ENCODE results near the gene KRTAP10-12.

DNA sequence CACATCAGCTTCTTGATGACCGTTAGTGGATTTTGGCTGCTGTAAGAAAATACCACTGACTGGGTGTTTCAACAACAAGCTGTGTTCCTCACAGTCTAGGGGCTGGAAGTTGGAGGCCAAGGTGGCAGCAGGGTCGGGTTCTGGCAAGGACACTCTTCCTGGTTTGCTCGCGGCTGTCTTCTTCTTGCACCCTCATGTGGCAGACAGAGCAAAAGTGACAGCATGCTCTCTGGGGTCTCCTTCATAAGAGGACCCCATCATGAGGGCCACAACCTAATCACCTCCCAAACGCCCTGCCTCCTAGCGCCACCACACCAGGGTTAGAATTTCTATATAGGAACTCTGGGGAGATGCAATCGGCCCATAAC lies 33.0 kb downstream of the KRTAP10-12 start:
- TF ChIP-seq POLR2A (IDR thresholded peaks at IDR 0.05; ENCODE audit: extremely low read depth, insufficient read length): no peak
- no peak for TF ChIP-seq CTCF (IDR thresholded peaks at IDR 0.05; ENCODE audit: low read depth, low read length)
- no peak for TF ChIP-seq MYC (IDR thresholded peaks at IDR 0.05; ENCODE audit: low read depth, low read length)

Measured in NB4 (cell line).